ENCODE measurements around the gene TMEM51. TPM values are rescaled to one million over a fixed set of nuclear protein-coding genes. Genes with fewer than 3 reads are reported as not detected.

The TMEM51 gene
- total RNA-seq, 2 donors from 2014 or later = not detected

GRCh38 chr1:15220825-15221431 lies 67.4 kb downstream of the TMEM51 start:
- ATAC-seq = no peak
- no peak for DNase-seq (ENCODE audit: low spot score)
- H3K27me3 Mint-ChIP-seq = peaks cover 0 to 7% of the 10 kb centered on the region in 2 donors
- peaks cover 19 to 27% of the 10 kb centered on the region in 2 donors for H3K4me1 Mint-ChIP-seq (ENCODE audit: low read depth in 2 of 2)
- H3K27ac Mint-ChIP-seq = no peak overlapping the region
- H3K9me3 Mint-ChIP-seq = no peaks in the 10 kb centered on the region
- H3K4me3 Mint-ChIP-seq = no peak overlapping the region
- no peaks in the 10 kb centered on the region for H3K36me3 Mint-ChIP-seq

- no peak for ATAC-seq
- H3K4me1 Mint-ChIP-seq (ENCODE audit: low read depth in 2 of 2) = peaks cover 16 to 22% of the 10 kb centered on the region in 2 donors
- no peak for DNase-seq (ENCODE audit: low spot score)
- H3K9me3 Mint-ChIP-seq = no peaks in the 10 kb centered on the region
- H3K36me3 Mint-ChIP-seq = no peaks in the 10 kb centered on the region
- no peak overlapping the region for H3K4me3 Mint-ChIP-seq
- peaks cover 0 to 8% of the 10 kb centered on the region in 2 donors for H3K27me3 Mint-ChIP-seq
- peak overlapping the region in 1 of 2 donors; percentile 36 for H3K27ac Mint-ChIP-seq
Measured at GRCh38 chr1:15222653-15223303, 69.2 kb downstream of the TMEM51 start.

DNA sequence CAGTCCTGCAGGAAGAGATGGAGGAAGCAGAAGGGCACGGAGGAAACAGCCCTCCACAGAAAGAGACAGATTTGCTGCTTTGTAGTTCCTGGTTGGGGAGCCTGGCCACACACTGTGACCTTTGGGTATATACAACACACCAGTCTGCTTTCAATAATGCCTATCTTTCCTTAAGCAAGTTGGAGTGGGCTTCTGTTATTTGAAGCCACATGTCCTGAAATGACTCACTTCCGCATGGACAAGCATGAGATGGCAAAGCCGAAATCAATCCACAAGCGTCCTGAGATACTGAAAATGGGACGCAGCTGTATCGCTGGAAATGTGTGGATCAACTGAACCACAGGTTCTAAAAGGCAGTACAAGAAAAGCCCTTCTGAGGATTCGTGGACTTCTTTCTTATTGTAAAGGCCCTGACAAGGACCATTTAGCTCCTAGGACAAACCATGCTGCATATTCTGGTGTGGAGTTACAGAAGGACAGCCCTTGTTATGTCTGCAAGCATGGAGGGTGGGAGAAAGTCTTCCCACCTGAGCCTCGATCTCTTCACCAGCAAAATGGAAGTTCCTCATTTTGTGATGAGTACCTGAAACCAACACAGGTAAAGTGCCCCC lies 70.8 kb downstream of the TMEM51 start:
- H3K9me3 Mint-ChIP-seq = no peaks in the 10 kb centered on the region
- peak overlapping the region in 1 of 2 donors; percentile 62 for H3K27ac Mint-ChIP-seq
- ATAC-seq (no peak), DNase-seq (ENCODE audit: low spot score) (no peak)
- H3K4me3 Mint-ChIP-seq = no peak overlapping the region
- peaks cover 0 to 7% of the 10 kb centered on the region in 2 donors for H3K4me1 Mint-ChIP-seq (ENCODE audit: low read depth in 2 of 2)
- no peaks in the 10 kb centered on the region for H3K36me3 Mint-ChIP-seq
- H3K27me3 Mint-ChIP-seq = peaks cover 0 to 8% of the 10 kb centered on the region in 2 donors

GRCh38 chr1:15224974-15225373 lies 71.4 kb downstream of the TMEM51 start:
- Mint-ChIP-seq H3K36me3 (no peaks in the 10 kb centered on the region), H3K4me1 (ENCODE audit: low read depth in 2 of 2) (peaks cover 0 to 6% of the 10 kb centered on the region in 2 donors), H3K9me3 (no peaks in the 10 kb centered on the region), H3K27me3 (peaks cover 0 to 8% of the 10 kb centered on the region in 2 donors), H3K4me3 (no peak overlapping the region), H3K27ac (no peak overlapping the region)
- DNase-seq (ENCODE audit: low spot score) (no peak), ATAC-seq (no peak)

DNA sequence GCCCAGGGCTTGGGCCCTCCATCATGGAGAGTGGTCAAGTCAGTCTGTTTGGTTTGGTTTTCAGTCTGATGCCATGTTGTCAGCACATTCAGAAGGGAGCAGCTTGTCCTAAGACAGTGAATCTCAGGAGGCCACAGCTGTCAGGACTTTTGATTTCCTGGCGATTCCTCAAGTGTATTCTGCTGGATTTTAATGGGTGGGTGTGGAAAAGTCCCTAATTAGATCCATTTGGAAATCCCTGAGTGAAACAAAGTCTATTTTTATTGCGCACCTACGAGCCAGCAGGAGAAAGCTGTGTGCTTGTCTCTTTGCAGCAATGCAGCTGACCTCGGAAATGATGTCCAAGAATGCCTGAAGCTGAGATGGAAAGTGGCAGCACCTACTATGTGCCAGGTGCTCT lies 71.9 kb downstream of the TMEM51 start:
- no peaks in the 10 kb centered on the region for H3K36me3 Mint-ChIP-seq
- peaks cover 0 to 8% of the 10 kb centered on the region in 2 donors for H3K4me1 Mint-ChIP-seq (ENCODE audit: low read depth in 2 of 2)
- no peak for ATAC-seq

DNA sequence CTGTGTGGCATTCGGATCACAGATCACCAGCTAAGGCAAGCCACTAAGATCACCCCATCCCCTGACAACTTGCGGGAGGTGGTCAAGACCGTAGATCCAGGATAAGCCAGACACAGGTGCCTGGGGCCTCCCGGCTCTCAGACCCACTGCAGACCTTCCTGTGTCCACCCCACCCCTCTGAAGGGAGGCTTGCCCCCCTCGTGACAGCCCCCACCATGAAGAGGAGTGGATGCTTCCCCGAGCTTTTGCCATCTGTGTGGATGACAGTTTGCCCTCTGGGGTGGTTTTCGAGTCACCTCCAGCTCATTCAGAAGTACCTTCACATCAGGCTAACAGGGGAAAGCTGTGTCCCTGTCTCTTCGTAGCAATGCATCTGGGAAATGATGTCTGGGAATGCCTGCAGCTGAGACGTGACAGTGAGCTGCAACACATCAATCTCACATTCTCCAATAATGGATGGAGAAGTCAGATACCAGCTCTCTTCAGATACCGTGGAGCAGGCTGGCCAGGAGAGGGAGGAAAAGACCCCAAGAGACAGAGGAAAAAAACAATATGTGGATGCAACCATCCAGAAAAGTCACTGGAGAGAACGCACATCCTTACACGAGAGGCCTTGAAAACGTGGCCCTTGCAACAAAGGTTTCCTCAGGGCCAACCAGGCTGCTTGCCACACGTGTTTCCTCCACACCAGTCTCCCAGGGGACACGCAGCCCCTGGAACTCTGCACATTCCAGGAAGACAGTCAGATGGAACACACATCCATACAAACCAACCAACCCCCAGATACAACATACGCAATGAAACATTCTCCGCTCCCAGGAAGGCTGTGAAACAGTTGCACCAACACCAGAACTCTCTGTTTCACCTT lies 73.1 kb downstream of the TMEM51 start:
- Mint-ChIP-seq H3K4me3 (no peak overlapping the region), H3K36me3 (no peaks in the 10 kb centered on the region), H3K27me3 (peaks cover 0 to 6% of the 10 kb centered on the region in 2 donors), H3K9me3 (no peaks in the 10 kb centered on the region), H3K27ac (no peak overlapping the region), H3K4me1 (ENCODE audit: low read depth in 2 of 2) (peaks cover 10 to 12% of the 10 kb centered on the region in 2 donors)
- no peak for ATAC-seq
- DNase-seq (ENCODE audit: low spot score) = no peak

More for the DNA sequence above, 71.9 kb downstream of the TMEM51 start:
- no peak for DNase-seq (ENCODE audit: low spot score)
- Mint-ChIP-seq H3K4me3 (no peak overlapping the region), H3K27ac (peak overlapping the region in 1 of 2 donors; percentile 41), H3K9me3 (no peaks in the 10 kb centered on the region), H3K27me3 (peaks cover 0 to 8% of the 10 kb centered on the region in 2 donors)

DNA sequence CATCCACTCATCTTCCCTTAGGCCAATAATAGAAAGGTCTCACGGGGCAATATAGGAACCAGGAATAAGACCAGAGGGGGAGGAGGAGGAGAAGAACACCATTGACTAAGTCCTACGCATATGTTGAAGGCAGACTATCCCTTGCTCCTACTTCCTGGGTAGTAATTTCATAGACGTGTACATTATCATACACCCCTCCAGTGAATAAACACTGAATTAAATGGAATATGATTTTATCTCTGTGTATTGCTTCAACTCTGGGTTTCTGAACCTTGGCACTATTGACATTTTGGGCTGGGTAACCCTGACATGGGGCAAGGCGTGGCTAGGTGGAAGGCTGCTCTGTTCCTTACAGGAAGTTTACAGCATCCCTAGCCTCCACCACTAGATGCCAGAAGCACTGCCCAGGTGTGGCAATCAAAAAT lies 76.2 kb downstream of the TMEM51 start:
- peaks cover 0 to 6% of the 10 kb centered on the region in 2 donors for H3K27me3 Mint-ChIP-seq
- no peak overlapping the region for H3K4me3 Mint-ChIP-seq
- no peaks in the 10 kb centered on the region for H3K36me3 Mint-ChIP-seq
- peaks cover 22 to 27% of the 10 kb centered on the region in 2 donors for H3K4me1 Mint-ChIP-seq (ENCODE audit: low read depth in 2 of 2)
- peak overlapping the region in 1 of 2 donors; percentile 81 for H3K27ac Mint-ChIP-seq
- H3K9me3 Mint-ChIP-seq = no peaks in the 10 kb centered on the region
- ATAC-seq = no peak
- no peak for DNase-seq (ENCODE audit: low spot score)

DNA sequence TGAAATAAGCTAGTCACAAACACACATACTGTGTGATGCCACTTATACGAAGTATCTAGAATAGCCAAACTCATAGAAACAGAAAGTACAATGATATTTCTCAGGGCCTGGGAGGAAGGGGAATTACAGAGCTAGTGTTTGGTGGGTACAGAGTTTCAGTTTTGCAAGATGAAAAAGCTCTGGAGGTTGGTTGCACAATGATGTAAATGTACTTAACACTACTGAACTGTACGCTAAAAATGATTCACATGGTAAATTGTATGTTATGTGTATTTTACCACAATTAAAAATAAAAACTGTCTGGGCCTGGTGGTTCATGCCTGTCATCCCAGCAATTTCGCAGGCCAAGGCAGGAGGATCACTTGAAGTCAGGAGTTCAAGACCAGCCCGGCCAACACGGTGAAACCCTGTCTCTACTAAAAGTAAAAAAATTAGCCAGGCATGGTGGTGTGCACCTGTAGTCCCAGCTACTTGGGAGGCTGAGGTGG lies 78.2 kb downstream of the TMEM51 start:
- H3K4me3 Mint-ChIP-seq = peak overlapping the region; percentile 68
- ATAC-seq (peak; percentile 97 to 99), DNase-seq (ENCODE audit: low spot score) (peak; percentile 69)
- H3K36me3 Mint-ChIP-seq = no peaks in the 10 kb centered on the region
- H3K27ac Mint-ChIP-seq = peak overlapping the region; percentile 75 to 81
- H3K4me1 Mint-ChIP-seq (ENCODE audit: low read depth in 2 of 2) = peaks cover 19 to 33% of the 10 kb centered on the region in 2 donors
- H3K9me3 Mint-ChIP-seq = no peaks in the 10 kb centered on the region
- H3K27me3 Mint-ChIP-seq = peaks cover 0 to 8% of the 10 kb centered on the region in 2 donors

- peaks cover 19 to 33% of the 10 kb centered on the region in 2 donors for H3K4me1 Mint-ChIP-seq (ENCODE audit: low read depth in 2 of 2)
- no peak overlapping the region for H3K4me3 Mint-ChIP-seq
- DNase-seq (ENCODE audit: low spot score) (no peak), ATAC-seq (no peak)
- no peak overlapping the region for H3K27ac Mint-ChIP-seq
- no peaks in the 10 kb centered on the region for H3K9me3 Mint-ChIP-seq
- H3K36me3 Mint-ChIP-seq = no peaks in the 10 kb centered on the region
- peaks cover 8 to 11% of the 10 kb centered on the region in 2 donors for H3K27me3 Mint-ChIP-seq
Measured at GRCh38 chr1:15233689-15234088, 80.1 kb downstream of the TMEM51 start.

DNA sequence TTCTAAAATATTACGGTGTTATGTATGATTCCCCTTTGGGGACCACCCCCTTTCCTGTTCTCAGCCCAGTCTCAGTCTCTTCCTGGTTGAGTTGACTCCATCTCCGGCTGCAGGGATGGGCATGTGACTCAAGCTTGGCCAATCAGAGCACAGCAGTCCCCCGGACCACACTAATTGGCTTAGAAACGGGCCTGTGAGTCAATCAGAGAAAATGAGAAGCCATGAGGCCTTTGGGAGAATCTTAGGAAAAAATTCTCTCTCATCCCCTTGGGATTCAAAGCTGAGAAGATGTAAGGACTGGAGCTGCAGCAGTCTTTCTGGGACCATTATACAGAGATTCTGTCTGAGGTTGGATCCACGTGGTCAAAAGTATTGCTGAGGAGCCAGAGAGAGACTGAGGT lies 82.8 kb downstream of the TMEM51 start:
- no peak overlapping the region for H3K4me3 Mint-ChIP-seq
- no peak for ATAC-seq
- H3K27me3 Mint-ChIP-seq = peaks cover 8 to 15% of the 10 kb centered on the region in 2 donors

DNA sequence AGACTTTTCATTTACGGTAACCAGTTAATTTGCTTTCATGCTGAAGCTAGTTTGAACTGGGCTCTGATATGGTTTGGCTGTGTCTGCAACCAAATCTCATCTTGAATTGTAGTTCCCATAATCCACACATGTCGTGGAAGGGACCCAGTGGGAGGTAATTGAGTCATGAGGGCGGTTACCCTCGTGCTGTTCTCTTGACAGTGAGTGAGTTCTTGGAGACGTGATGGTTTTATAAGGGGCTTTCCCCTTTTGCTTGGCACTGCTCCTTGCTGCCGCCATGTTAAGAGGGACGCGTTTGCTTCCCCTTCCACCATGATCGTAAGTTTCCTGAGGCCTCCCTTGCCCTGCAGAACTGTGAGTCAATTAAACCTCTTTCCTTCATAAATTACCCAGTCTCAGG lies 83.2 kb downstream of the TMEM51 start:
- ATAC-seq = no peak
- H3K4me1 Mint-ChIP-seq (ENCODE audit: low read depth in 2 of 2) = peaks cover 9 to 22% of the 10 kb centered on the region in 2 donors
- no peaks in the 10 kb centered on the region for H3K9me3 Mint-ChIP-seq
- H3K36me3 Mint-ChIP-seq = no peaks in the 10 kb centered on the region
- H3K27me3 Mint-ChIP-seq = peaks cover 8 to 15% of the 10 kb centered on the region in 2 donors
- DNase-seq (ENCODE audit: low spot score) = no peak
- H3K4me3 Mint-ChIP-seq = no peak overlapping the region
- H3K27ac Mint-ChIP-seq = no peak overlapping the region

More for the DNA sequence above, 82.8 kb downstream of the TMEM51 start:
- H3K9me3 Mint-ChIP-seq = no peaks in the 10 kb centered on the region
- H3K4me1 Mint-ChIP-seq (ENCODE audit: low read depth in 2 of 2) = peaks cover 13 to 26% of the 10 kb centered on the region in 2 donors
- H3K27ac Mint-ChIP-seq = no peak overlapping the region
- DNase-seq (ENCODE audit: low spot score) = no peak
- no peaks in the 10 kb centered on the region for H3K36me3 Mint-ChIP-seq

GRCh38 chr1:15238789-15239188 lies 85.2 kb downstream of the TMEM51 start:
- DNase-seq (ENCODE audit: low spot score) = no peak
- Mint-ChIP-seq H3K4me1 (ENCODE audit: low read depth in 2 of 2) (peaks cover 7 to 16% of the 10 kb centered on the region in 2 donors), H3K4me3 (no peak overlapping the region), H3K9me3 (no peaks in the 10 kb centered on the region), H3K27me3 (peaks cover 8 to 20% of the 10 kb centered on the region in 2 donors), H3K36me3 (no peaks in the 10 kb centered on the region), H3K27ac (peak overlapping the region in 1 of 2 donors; percentile 16)
- ATAC-seq = no peak

GRCh38 chr1:15242766-15243165 lies 89.2 kb downstream of the TMEM51 start:
- DNase-seq (ENCODE audit: low spot score) (no peak), ATAC-seq (no peak)
- no peaks in the 10 kb centered on the region for H3K9me3 Mint-ChIP-seq
- peak overlapping the region in 1 of 2 donors; percentile 2 for H3K27ac Mint-ChIP-seq
- H3K4me1 Mint-ChIP-seq (ENCODE audit: low read depth in 2 of 2) = peaks cover 27 to 30% of the 10 kb centered on the region in 2 donors
- H3K36me3 Mint-ChIP-seq = no peaks in the 10 kb centered on the region
- peaks cover 1 to 27% of the 10 kb centered on the region in 2 donors for H3K27me3 Mint-ChIP-seq
- no peak overlapping the region for H3K4me3 Mint-ChIP-seq

Data from natural killer cell treated with Interleukin-12 subunit alpha and Interleukin-12 subunit beta and Interleukin-15 and Interleukin-18, amount 100 ng/mL, for 72 hours (primary cell).